Neural progenitor cell (in vitro differentiated cells): ENCODE data around the gene TLL1. TPM values are rescaled to one million over a fixed set of nuclear protein-coding genes. Genes with fewer than 3 reads are reported as not detected.

Source experiments
- DNase-seq: peaks from one replicate; pipeline ENCODE4 v3.0.0-alpha.2; 2016; ENCODE audit warnings: low spot score
- H2AFZ ChIP-seq: fragments of 200-600 bp; sonication (generic); replicated peaks from 2 replicates; pipeline ENCODE4 v1.6.1; 2016; ENCODE audit warnings: antibody characterized with exemption
- H3F3A ChIP-seq: fragments of 200-600 bp; sonication (generic); 2 replicates; pipeline ENCODE4 v1.6.1; 2016; ENCODE audit warnings: antibody characterized with exemption, low read depth
- H3K27ac ChIP-seq: fragments of 200-600 bp; sonication (generic); 2 replicates; pipeline ENCODE4 v1.5.1; 2016; ENCODE audit warnings: mild to moderate bottlenecking
- H3K27me3 ChIP-seq: fragments of 200-600 bp; sonication (generic); 2 replicates; pipeline ENCODE4 v1.6.1; 2016; ENCODE audit warnings: mild to moderate bottlenecking, moderate library complexity
- H3K36me3 ChIP-seq: fragments of 200-600 bp; sonication (generic); 2 replicates; pipeline ENCODE4 v1.5.1; 2016
- H3K4me1 ChIP-seq: fragments of 200-600 bp; sonication (generic); 2 replicates; pipeline ENCODE4 v1.6.1; 2016; ENCODE audit warnings: mixed run types
- H3K4me2 ChIP-seq: fragments of 200-600 bp; sonication (generic); 2 replicates; pipeline ENCODE4 v1.6.1; 2016
- H3K4me3 ChIP-seq: fragments of 200-600 bp; sonication (generic); 2 replicates; pipeline ENCODE4 v1.5.1; 2016
- H3K79me2 ChIP-seq: fragments of 200-600 bp; sonication (generic); 2 replicates; pipeline ENCODE4 v1.6.1; 2016; ENCODE audit warnings: low read depth
- H3K9ac ChIP-seq: fragments of 200-600 bp; sonication (generic); 2 replicates; pipeline ENCODE4 v1.6.1; 2016
- H3K9me3 ChIP-seq: fragments of 200-600 bp; sonication (generic); 2 replicates; pipeline ENCODE4 v1.5.1; 2016; ENCODE audit warnings: low read depth
- H4K20me1 ChIP-seq: fragments of 200-600 bp; sonication (generic); 2 replicates; pipeline ENCODE4 v1.6.1; 2016; ENCODE audit warnings: low read depth
- H3K27ac Mint-ChIP-seq: 3 replicates; pipeline ENCODE4 v1.8.0; 2021; ENCODE audit warnings: mixed read lengths
- H3K27me3 Mint-ChIP-seq: 2 replicates; pipeline ENCODE4 v1.8.0; 2022; ENCODE audit warnings: low read depth, mild to moderate bottlenecking, inconsistent platforms, moderate library complexity, mixed read lengths; ENCODE audit not compliant: insufficient read depth
- H3K36me3 Mint-ChIP-seq: 3 replicates; pipeline ENCODE4 v1.8.0; 2021; ENCODE audit warnings: mixed read lengths
- H3K4me1 Mint-ChIP-seq: 3 replicates; pipeline ENCODE4 v1.8.0; 2021; ENCODE audit warnings: mixed read lengths
- H3K4me3 Mint-ChIP-seq: 3 replicates; pipeline ENCODE4 v1.8.0; 2021; ENCODE audit warnings: mild to moderate bottlenecking, moderate library complexity, mixed read lengths
- H3K9me3 Mint-ChIP-seq: 3 replicates; pipeline ENCODE4 v1.8.0; 2020; ENCODE audit warnings: mixed read lengths
- CTCF ChIP-seq: fragments of 200-600 bp; sonication (generic); IDR thresholded peaks from 2 replicates; pipeline ENCODE4 v1.5.1; 2017; ENCODE audit warnings: antibody characterized with exemption, mild to moderate bottlenecking
- EZH2 ChIP-seq: fragments of 200-600 bp; sonication (generic); IDR thresholded peaks from 2 replicates; pipeline ENCODE4 v1.6.1; 2017; ENCODE audit warnings: antibody characterized with exemption, mild to moderate bottlenecking, moderate library complexity
- EZH2phosphoT487 ChIP-seq: fragments of 200-600 bp; sonication (generic); IDR thresholded peaks from 2 replicates; pipeline ENCODE4 v1.6.1; 2017; ENCODE audit warnings: antibody characterized with exemption
- total RNA-seq: library from RNA; depleted of rRNA; stranded (reverse); fragments of >200 nt; gene quantifications from 2 replicates; pipeline ENCODE4 v1.2.3, GENCODE V29; 2015; ENCODE audit warnings: low replicate concordance

Gene TLL1
- total RNA-seq, 1 donor from 2014 or later: 0.22 TPM

- no peak for DNase-seq
- Histone ChIP-seq H3K4me1 (no peaks in the 10 kb centered on the region), H4K20me1 (no peaks in the 10 kb centered on the region), H3K36me3 (no peaks in the 10 kb centered on the region), H3F3A (no peaks in the 10 kb centered on the region), H3K4me2 (no peak overlapping the region), H2AFZ (no peak overlapping the region), H3K9ac (no peak overlapping the region), H3K27me3 (no peaks in the 10 kb centered on the region), H3K27ac (no peak overlapping the region), H3K4me3 (no peak overlapping the region), H3K79me2 (no peaks in the 10 kb centered on the region), H3K9me3 (no peaks in the 10 kb centered on the region)
- H3K27ac Mint-ChIP-seq: no peak overlapping the region
- H3K9me3 Mint-ChIP-seq: no peaks in the 10 kb centered on the region
- no peaks in the 10 kb centered on the region for H3K36me3 Mint-ChIP-seq
- no peak overlapping the region for H3K4me3 Mint-ChIP-seq
- TF ChIP-seq CTCF (no peak), EZH2phosphoT487 (no peak), EZH2 (no peak)
- H3K4me1 Mint-ChIP-seq: no peaks in the 10 kb centered on the region
- peaks cover 2% of the 10 kb centered on the region for H3K27me3 Mint-ChIP-seq
Measured at GRCh38 chr4:165842684-165843083, 30.4 kb upstream of the TLL1 start.

GRCh38 chr4:165844161-165844560 is 28.9 kb upstream of the TLL1 start:
- no peak overlapping the region for H3K4me3 Mint-ChIP-seq
- Histone ChIP-seq H4K20me1 (no peaks in the 10 kb centered on the region), H3K4me1 (no peaks in the 10 kb centered on the region), H3K27me3 (no peaks in the 10 kb centered on the region), H3K79me2 (no peaks in the 10 kb centered on the region), H2AFZ (no peak overlapping the region), H3K4me2 (no peak overlapping the region), H3K4me3 (no peak overlapping the region), H3K9ac (no peak overlapping the region), H3K36me3 (no peaks in the 10 kb centered on the region), H3F3A (no peaks in the 10 kb centered on the region), H3K27ac (no peak overlapping the region), H3K9me3 (no peaks in the 10 kb centered on the region)
- no peaks in the 10 kb centered on the region for H3K36me3 Mint-ChIP-seq
- TF ChIP-seq EZH2phosphoT487 (no peak), EZH2 (no peak), CTCF (no peak)
- no peaks in the 10 kb centered on the region for H3K9me3 Mint-ChIP-seq
- H3K27ac Mint-ChIP-seq: no peak overlapping the region
- no peaks in the 10 kb centered on the region for H3K4me1 Mint-ChIP-seq
- no peaks in the 10 kb centered on the region for H3K27me3 Mint-ChIP-seq
- DNase-seq: no peak

GRCh38 chr4:165851256-165851655 is 21.8 kb upstream of the TLL1 start:
- no peaks in the 10 kb centered on the region for H3K79me2 ChIP-seq
- no peaks in the 10 kb centered on the region for H3K27me3 ChIP-seq
- no peaks in the 10 kb centered on the region for H3K4me1 Mint-ChIP-seq
- H3K36me3 ChIP-seq: no peaks in the 10 kb centered on the region
- no peaks in the 10 kb centered on the region for H3F3A ChIP-seq
- TF ChIP-seq EZH2phosphoT487 (no peak), CTCF (no peak), EZH2 (no peak)
- no peaks in the 10 kb centered on the region for H4K20me1 ChIP-seq
- H3K4me3 ChIP-seq: no peak overlapping the region
- H2AFZ ChIP-seq: no peak overlapping the region
- no peaks in the 10 kb centered on the region for H3K4me1 ChIP-seq
- no peak overlapping the region for H3K4me2 ChIP-seq
- H3K27me3 Mint-ChIP-seq: no peaks in the 10 kb centered on the region
- H3K36me3 Mint-ChIP-seq: no peaks in the 10 kb centered on the region
- no peak overlapping the region for H3K9ac ChIP-seq
- H3K4me3 Mint-ChIP-seq: no peak overlapping the region
- no peak overlapping the region for H3K27ac ChIP-seq
- H3K27ac Mint-ChIP-seq: no peak overlapping the region
- H3K9me3 ChIP-seq: no peaks in the 10 kb centered on the region
- no peaks in the 10 kb centered on the region for H3K9me3 Mint-ChIP-seq
- no peak for DNase-seq

GRCh38 chr4:165855191-165855590 is 17.8 kb upstream of the TLL1 start:
- Mint-ChIP-seq H3K36me3 (no peaks in the 10 kb centered on the region), H3K27me3 (peaks cover 2% of the 10 kb centered on the region), H3K9me3 (no peaks in the 10 kb centered on the region), H3K4me3 (no peak overlapping the region), H3K27ac (no peak overlapping the region), H3K4me1 (no peaks in the 10 kb centered on the region)
- Histone ChIP-seq H3K4me3 (no peak overlapping the region), H2AFZ (no peak overlapping the region), H3K4me2 (no peak overlapping the region), H3K79me2 (no peaks in the 10 kb centered on the region), H4K20me1 (no peaks in the 10 kb centered on the region), H3K4me1 (no peaks in the 10 kb centered on the region), H3K9ac (no peak overlapping the region), H3K27me3 (no peaks in the 10 kb centered on the region), H3F3A (no peaks in the 10 kb centered on the region), H3K36me3 (no peaks in the 10 kb centered on the region), H3K27ac (no peak overlapping the region), H3K9me3 (no peaks in the 10 kb centered on the region)
- no peak for TF ChIP-seq EZH2
- TF ChIP-seq EZH2phosphoT487: no peak
- no peak for TF ChIP-seq CTCF
- no peak for DNase-seq
